ENCODE data around the gene PPP1R9A.

- no peak for TF ChIP-seq EZH2 (IDR thresholded peaks at IDR 0.05; ENCODE audit: low read length)
- TF ChIP-seq CTCF (optimal IDR thresholded peaks at IDR 0.05 in 1 of 3, IDR thresholded peaks at IDR 0.05 in 1 of 3, conservative IDR thresholded peaks at IDR 0.05 in 1 of 3; ENCODE audit: extremely low read depth in 1 of 3, insufficient read depth in 2 of 3, low read length in 3 of 3), result no peak
Measured at GRCh38 chr7:94933256-94933990, 26.0 kb downstream of the PPP1R9A start.

All from keratinocyte (primary cell).